GM19452 (cell line): ENCODE results near the gene KLC3.

ENCODE experiments used
- ATAC-seq: cut with Tn5 transposase; IDR thresholded peaks from one replicate; pipeline ENCODE4 v1.9.1; 2021; ENCODE audit not compliant: unreplicated experiment

Gene KLC3

DNA sequence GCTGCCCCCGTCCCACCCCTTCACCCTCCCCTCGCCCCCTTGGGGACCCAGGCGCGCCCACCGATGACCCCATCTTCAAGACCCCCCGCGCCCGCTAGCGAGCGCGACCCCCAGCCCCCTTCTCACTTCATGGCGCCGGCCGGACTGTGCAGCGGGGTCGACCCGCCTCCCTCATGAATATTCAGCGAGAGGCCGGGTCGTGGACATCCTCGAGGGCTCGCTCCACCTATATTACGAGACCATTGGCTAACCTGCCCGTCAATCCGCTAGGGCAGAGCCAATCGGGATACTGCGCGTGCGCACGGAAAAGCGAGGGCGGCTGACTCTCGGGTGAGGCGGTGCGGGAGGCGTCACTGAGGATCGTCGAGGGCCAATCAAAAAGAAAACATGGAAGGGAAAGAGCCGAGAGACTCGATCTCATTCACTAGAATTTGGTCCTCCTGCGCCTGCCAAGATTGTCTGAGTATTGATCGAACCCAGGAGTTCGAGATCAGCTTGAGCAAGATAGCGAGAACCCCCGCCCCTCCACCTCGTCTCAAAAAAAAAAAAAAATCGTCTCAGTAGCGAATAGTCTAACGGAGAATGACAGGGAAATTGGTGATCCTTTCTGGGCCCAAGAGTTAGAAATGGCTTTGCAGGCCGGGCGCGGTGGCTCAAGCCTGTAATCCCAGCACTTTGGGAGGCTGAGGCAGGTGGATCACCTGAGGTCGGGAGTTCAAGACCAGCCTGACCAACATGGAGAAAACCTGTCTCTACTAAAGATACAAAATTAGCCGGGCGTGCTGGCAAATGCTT lies 30.1 kb downstream of the KLC3 start, which contains the start of gene ERCC2:
Gene ERCC2, minus strand, starts transcription at position 164 of the 795 bp plus-strand sequence. Its CDS starts 33 bp downstream, at position 131.
- ATAC-seq = peak; percentile 96

DNA sequence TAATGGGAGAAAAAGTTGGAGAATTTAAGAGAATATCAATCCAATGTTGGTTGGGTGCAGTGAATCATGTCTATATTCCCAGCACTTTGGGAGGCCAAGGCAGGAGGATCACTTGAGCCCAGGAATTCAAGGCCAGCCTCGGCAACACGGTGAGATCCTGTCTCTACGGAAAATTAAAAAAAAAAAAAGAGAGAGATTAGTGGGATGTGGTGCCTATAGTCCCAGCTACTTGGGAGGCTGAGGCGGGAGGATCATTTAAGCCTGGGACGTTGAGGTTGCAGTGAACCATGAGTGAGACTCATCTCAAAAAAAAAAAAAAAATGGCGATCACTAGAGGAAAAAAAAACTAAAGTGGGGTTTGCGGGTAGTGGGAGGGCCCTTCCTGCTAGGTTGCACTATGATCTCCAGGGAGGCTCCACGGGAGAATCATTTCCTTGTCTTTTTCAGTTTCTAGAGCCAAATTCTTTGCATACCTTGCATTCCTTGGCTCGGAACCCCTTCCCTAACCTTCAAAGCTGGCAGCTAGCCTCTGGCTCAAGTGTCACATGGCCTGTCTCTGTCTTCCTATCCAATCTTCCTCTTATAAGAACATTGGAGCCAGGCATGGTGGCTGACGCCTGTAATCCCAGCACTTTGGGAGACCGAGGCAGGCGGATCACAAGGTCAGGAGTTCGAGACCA lies 35.6 kb downstream of the KLC3 start:
- ATAC-seq = no peak

DNA sequence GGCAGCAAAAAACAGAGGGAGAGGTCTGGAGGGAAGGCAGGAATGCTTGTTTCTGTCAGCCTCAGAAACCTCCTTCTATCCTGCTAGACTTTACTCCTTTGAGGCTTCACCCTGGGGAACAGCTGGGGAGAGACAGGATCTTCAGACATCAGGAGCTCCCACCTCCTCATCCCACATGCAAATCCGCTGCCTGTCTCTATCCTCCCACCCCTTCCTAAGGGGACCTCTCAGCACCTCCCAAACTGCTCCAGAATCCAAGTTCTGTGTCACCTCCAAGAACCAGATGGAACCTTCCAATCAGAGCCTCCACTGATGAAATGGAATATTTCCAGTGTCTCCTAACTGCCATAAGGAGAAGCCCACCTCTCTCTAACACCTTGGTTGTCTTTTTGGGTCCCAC lies 39.6 kb downstream of the KLC3 start:
- no peak for ATAC-seq

DNA sequence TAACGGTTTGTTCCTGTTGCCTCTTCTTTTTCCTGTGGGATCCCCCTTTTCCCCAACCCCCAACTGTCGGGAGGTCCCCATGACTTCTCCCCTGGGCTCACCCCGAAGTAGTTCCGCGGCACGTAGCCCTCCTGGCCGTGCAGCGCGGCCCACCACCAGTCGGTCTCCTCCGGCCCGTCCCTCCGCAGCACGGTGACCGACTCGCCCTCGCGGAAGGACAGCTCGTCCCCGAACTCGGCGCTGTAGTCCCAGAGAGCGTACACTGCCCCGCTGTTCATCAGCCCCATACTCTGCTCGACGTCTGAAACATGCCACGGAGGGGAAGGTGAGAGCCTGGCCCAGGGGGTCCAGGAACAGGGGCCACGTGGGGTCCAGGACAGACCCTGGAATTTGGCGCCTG lies 41.9 kb downstream of the KLC3 start:
- ATAC-seq = no peak

DNA sequence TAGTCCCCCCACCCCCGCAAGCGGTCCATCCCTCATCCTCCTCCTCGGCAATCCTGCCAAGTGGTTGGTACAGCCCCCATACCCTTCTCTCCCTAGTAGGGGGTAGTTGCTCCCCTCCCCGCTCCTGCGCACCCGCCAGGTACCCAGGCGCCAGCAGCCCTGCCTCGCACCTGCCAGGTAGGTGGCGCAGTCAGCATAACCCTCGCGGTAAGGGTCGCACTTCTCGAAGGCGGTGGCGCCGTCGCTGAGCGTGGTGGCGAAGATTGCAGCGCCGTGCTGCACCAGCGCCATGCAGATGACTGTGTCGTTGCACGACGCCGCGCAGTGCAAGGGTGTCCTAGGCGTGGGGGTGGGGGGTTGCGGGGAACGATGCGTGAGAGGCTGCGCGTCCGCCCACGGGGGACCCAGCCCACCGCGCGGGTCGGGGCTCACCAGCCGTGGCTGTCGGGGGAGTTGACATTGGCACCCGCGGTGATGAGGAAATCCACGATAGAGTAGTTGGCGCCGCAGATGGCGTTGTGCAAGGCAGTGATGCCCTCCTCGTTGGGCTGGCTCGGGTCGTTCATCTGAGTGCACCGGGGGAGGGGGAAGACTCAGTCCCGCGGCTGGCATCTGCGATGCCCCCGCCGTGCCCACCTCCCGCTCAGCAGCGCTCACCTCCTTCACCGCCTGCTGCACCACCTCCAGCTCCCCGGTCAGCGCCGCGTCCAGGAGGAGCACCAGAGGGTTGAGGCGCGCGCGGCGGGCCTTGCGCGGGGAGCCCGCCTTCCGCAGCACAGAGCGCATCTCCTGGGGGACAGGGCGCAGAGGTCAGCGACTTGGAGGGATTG lies 45.1 kb downstream of the KLC3 start:
- ATAC-seq = no peak

DNA sequence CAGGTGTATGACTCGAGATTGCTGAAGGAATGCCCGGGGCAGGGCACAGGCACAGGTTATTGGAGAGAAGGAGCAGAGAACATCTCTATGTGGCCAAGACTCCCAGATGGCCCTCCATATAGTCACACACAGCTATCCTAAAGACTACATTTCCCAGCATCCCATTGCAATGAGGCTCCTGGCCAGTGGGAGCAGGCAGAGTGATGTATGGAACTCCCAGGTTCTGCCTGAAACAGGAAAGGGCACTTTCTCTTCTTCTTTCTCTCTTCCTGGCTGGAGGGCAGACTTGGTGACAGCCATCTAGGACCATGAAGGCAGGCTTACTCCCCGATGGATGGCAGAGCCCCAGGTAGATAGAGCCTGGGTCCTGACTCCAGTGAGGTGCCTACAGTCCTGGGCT lies 50.8 kb downstream of the KLC3 start:
- ATAC-seq = no peak

DNA sequence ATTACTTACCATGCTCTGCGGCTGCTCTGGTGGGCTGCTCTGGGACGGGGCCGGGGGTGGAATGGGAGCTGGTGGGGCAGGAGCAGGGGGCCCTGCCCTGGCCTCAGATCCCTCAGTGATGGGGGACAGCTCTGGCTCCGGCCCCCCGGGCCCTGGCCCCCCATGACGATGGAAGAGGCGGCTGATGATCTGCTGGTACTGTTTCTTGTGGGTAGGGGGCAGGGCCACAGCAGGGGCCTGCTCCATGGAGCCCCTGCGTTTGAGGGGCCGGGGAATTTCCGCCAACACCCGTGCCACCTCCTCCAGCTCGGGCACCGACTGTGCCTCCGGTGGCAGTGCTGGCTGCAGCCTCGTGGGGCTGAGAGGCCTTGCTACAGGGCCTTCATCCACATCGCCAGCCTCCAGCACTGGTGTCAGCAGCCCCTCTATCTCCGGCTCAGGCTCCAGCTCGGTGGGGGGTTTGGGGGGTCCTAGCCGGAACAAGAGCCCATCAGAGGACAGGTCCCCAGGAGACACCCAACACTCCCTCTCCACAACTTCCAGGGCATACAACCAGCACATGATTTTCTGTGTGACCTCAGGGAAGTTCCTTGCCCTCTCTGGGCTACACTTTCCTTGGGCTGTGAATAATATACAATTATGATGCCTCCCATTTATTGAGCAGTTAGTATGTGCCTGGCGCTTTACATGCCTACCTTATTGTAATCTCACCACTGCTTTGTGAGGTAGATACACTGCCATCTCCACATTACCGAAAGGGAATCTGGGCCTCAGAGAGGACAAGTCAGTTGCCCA lies 51.5 kb downstream of the KLC3 start:
- ATAC-seq = no peak

DNA sequence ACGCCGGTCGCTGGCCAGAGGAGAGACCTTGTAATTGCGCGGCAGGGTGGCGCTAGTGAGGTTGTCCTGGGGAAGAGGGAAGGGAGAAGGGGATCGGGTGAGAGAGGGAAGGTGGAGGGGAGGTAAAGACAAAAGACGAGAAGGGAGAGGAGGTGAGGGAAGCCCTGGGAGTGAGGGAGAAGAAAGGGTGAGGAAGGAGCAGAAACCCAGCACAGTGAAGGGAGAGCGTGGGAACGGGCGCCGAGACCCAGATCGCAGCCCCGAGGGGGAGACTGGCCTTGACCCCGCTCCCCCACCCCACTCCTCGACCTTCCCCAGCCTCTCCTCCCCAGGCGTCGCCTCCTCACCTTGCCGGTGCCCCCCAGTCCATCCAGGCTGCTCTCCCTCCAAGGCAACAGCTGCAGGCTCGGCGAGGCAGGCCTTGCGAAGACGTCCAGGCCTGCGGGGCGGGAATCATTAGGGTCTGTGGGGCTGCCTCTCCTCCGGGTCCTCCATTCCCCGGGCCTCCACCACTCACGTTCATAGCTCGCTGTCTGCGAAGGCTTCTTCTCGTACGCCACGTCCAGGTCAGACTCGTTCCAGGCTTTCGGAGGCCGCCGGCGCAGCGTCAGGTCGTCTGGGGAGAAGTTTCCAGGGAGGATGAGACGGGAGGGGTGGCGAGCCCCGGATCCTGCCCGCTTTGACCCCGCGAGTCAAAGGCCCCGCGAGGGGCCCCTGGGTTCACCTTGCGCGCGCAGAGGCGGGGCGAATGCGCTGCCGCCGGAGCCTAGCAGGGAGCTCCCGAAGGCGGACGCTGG lies 55.5 kb downstream of the KLC3 start:
- no peak for ATAC-seq

DNA sequence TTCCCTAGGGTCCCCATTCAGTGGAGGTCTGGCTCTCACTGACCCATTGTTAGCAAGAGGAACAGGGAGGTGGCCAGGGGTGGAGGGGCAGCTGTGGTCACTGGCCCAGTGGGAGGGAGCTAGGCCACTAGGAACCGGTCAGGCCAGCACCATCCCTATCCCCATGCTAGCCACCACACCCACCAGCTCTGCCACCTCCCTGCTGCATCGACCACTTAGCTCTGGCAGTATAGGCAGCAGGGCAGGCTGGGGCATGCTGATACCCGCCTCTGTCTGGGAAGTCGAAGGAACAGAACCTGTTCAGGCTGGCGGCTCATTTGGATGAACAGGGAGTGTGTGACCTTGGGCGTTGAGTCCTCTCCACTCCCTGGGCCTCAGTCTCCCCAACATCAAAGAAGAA lies 59.6 kb downstream of the KLC3 start:
- ATAC-seq = no peak
